ENCODE results near the gene PLET1.

PLET1 gene, protein sequence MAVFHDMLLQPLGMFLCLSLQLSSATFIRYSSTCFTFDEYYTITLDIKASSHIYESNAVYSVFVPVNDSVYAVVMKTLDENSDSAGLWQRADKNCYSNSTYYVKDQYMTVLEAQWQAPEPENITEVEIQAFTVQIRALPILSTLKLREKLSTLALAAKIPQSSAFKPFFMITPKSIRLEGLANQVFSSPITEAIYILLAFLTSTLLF

GRCh38 chr11:112260490-112260889 lies at the start of gene PLET1:
Gene PLET1 (minus strand): TSS chr11:112260860. CDS start chr11:112260589, 271 bp downstream.
- DNase-seq = no peak

DNA sequence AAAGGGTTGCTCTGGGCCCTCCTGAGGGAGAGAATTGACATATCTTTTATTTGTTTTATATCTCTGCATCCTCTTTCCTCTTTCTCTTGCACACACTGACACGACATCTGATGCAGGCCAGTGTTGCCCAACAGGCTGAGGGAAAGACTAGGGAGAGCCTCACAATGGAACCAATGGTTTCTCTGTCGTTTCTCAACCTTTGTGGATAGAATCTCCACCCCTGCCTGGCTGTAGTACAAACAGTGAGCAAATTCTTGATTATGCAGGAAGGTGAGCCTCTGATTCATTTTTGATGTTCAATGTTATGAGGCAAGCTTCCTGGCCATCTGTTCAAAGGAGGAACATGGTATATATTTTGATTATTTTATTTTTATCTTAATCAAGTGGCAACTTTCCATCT lies 49.8 kb upstream of the PLET1 start:
- DNase-seq = no peak

DNA sequence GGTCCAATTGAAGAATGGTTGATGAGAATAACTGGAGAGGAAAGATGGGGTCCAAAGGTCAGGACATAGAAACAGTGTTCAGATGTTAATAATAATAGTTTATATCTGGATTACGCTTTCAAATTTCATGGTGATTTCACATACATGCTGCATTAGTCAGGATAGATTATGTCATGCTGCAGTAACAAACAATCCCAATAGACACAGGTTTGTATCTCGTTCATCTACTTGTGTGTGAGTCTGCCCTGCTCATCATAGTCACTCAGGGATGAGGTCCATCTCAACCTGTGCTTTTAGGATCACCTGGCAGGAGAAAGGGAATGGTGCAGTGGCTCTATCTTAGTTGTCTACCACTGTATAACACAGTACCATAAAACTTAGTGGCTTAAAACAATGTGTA lies 48.0 kb upstream of the PLET1 start:
- DNase-seq = no peak

DNA sequence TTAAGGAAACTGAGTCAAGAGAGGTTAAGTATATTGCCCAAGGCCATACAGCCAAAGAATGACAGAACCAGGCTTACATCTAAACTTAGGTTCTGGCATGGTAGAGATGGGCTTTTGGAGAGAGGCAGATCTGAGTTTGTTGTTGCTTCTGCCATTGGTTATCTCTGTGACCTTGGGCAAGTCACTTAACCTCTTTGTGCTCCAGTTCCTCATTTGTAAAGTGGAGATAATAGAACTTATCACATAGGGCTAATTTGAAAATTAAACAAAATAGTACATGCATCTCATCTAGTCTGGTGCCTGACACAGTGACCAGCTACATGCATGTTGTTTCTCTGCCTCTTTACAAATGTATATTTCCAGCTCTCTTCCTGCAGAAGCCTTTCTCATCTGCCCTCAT lies 47.0 kb upstream of the PLET1 start:
- DNase-seq = no peak

- DNase-seq = no peak
These were observed 45.6 kb upstream of the PLET1 start for GRCh38 chr11:112306230-112306629.

- no peak for DNase-seq
These were observed 44.3 kb upstream of the PLET1 start for GRCh38 chr11:112304914-112305313.

GRCh38 chr11:112303616-112304015 lies 43.0 kb upstream of the PLET1 start:
- DNase-seq = no peak

- no peak for DNase-seq
These were observed 41.7 kb upstream of the PLET1 start for GRCh38 chr11:112302226-112302868.

DNA sequence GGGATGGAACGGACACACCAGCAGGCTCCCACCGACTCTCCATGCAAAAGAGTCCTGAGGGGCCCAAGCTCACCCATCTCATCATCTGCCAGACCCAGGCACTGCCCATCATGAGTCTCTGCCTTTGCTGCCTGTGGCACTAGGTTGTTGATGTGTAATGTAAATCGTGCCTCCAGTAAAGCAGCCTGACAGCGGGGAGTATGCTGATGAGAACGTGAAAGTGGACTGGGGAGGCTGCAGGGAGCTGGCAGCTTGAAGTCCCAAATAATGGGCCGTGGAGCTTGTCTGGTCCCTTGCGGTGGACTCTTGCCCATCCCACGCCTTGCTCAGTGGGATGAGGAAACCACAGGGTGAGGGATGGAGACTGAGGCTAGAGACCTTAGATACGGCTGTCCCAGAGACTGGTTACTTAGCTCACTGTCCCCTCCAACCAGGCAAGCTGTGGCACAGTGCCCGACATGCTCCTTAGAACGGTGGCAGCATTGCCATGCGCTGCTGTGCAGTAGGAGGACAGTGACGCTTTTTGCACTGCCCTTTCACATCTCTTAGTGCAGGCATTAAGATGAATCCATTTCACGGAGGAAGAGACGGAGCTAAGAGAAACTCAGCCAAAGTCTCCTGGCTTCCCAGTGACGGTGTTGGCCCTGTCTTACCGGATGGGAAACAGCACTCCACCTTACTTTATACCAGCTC lies 39.6 kb upstream of the PLET1 start:
- DNase-seq = no peak

- no peak for DNase-seq
These were observed 37.9 kb upstream of the PLET1 start for GRCh38 chr11:112298535-112298934.

DNA sequence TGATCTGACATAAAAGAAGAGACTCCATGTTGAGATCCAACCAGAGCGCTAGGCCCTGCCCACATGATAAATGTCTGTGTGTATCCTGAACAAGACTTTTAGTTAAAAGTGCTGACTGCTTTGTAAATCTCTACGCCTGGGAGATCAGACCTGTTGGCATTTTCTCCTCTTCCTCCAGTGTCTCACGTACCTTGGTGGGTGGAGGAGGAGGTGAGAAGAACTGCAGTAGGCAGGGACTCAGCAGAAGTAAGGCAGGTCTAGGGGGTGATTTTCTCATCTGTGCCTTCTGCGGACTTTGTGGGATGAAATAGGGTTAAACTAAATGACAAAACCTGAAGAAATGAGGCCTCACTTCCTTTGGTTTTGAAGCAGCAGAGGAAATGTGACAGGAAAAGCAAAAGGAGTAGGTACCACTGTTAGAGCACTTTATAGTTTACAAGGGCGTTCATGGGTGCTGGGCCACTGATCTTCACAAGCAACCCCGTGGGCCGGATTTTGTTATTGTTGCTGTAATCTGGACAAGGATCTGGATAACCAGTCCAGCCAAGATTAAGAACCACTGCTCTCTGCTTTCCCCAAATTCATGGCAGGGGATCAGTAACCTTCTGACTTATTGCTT lies 36.7 kb upstream of the PLET1 start:
- no peak for DNase-seq

DNA sequence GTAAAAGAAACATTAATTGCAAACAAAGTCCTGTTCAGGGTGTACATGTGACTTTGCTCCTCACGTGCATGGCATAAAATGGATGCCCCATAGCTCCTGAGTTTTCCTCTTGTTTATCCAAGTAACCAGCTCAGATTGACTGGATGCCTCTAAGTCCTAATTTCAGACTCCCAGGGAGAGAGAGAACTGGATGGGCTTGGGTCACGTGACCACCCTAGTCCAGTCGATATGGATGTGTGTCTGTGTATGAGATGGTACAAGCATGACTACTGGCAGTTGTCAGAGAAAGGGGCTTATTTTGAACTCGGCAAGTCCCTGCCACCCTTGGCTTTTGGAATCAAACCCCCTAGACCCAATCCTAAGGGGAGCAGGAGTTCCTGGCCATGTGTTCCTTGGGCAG lies 35.4 kb upstream of the PLET1 start:
- no peak for DNase-seq

DNA sequence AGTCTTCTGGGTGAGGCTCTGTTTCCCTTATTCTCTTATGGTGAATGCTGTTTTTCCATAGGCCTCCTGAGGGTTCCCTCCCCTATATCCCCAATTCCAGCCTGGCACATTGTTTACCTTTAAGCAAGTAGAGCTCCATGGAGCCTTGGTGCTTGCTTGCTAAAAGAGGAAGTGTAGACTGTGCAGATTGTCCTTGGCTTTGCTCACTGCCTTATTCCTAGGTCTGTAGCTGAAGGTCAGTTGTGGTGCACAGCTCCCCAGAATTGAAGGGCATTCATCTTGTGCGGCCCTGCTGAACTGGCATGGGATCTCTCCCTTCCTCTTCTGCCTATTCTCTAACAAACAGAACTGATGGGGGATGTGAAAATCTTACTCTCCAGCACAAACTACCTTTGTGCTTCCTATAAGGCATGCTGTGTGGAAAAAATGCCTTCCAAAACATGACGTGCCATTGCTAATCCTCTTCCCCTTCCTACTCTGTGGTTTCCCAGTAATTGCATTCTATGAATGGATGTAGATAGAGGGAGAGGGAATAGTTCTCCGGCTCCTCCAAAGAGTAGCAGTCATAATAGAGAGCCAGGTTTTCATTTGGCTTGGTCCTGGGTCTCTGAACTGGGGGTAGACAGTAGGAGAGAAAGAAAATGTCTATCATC lies 34.2 kb upstream of the PLET1 start:
- no peak for DNase-seq

- no peak for DNase-seq
These were observed 33.0 kb upstream of the PLET1 start for GRCh38 chr11:112293614-112294013.

- peak; percentile 44 for DNase-seq
These were observed 32.2 kb upstream of the PLET1 start for GRCh38 chr11:112292785-112293407.

- DNase-seq = no peak
These were observed 31.5 kb upstream of the PLET1 start for GRCh38 chr11:112292188-112292587.

- DNase-seq = no peak
These were observed 30.5 kb upstream of the PLET1 start for GRCh38 chr11:112291191-112291590.

GRCh38 chr11:112290493-112290850 lies 29.8 kb upstream of the PLET1 start:
- no peak for DNase-seq

DNA sequence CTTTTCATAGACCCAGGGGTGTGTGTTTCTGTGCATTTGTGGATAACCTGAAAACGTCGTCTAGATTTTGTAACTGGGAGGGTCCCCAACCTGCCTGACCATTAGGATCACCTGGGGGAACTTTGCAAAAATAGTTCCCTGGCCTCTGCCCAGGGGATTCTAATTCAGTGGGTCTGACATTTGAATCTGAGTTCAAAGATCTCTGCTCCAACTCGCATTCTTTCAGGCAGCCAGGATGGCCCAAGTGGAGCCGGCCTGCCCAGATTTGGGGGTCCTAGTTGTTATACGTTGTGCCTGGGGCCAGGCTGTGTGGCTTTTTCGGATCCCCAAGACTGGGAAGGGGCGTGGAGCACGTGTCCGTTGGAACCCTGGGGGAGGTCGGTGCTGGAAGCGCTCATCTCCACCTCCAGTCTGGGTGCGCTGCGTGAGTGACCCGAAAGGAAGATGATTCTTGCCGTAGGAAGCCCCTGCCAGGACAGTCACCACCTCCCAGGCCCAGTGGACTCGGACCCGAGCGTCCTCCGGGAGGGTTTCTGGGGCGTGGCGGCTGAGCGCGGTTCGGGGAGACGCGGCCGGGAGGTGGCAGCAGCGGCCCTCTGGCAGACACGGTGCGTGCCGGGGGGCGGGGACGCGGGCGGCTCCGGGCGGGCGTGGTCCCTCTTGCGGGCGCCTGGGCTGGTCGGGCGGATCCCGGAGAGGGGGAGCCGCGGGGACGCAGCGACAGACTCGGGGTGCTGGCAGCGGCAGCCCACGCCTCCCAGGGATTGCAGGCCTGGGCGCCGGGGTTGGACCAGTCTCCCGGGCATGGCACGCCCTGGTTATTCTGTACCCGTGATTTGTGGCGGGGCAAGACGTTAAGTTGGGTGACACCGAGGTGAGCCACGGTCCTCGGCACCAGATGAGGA lies 29.2 kb upstream of the PLET1 start:
- DNase-seq = peak; percentile 52

GRCh38 chr11:112288021-112288420 lies 27.4 kb upstream of the PLET1 start:
- DNase-seq = no peak

GRCh38 chr11:112285841-112286311 lies 25.2 kb upstream of the PLET1 start:
- no peak for DNase-seq

DNA sequence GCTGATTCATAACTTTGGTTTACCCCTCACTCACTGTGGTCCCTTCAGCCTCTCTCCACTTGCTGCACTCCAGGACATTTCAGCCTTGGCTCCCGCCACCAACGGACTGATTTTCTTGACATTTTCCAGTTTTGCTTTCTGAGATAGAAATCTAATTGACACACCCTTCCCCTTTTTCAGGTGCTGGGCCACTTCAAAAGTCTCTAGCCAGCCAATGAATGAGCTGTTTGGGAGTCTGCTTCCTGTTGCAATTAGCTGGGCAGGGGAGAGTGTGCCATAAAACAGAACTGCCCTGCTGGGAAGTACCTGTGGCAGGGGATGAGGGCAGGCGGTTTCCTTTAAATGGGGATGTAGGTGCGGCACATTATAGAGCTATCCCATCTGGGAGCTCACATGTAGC lies 21.1 kb upstream of the PLET1 start:
- DNase-seq = peak; percentile 2
